Right lobe of liver (tissue), 6 donors: ENCODE data around the gene MACROH2A1. TPM values are rescaled to one million over a fixed set of nuclear protein-coding genes. Genes with fewer than 3 reads are reported as not detected.

Experiments
- ATAC-seq, 4 donors: fragments of 200-7000 bp; cut with Tn5 transposase; one replicate each; pipeline ENCODE4 v1.9.1; 2020; ENCODE audit warnings: mild to moderate bottlenecking in 4 of 4, moderate library complexity in 4 of 4
- DNase-seq, 3 donors: peaks; one replicate each; pipeline ENCODE4 v3.0.0-alpha.2; 2020
- H3K27ac ChIP-seq, 3 donors: fragments of 200-600 bp; one replicate each; pipeline ENCODE4 v1.8.0; 2022
- H3K27me3 ChIP-seq, 2 donors: fragments of 200-600 bp; one replicate each; pipeline ENCODE4 v1.8.0; 2022
- H3K36me3 ChIP-seq, 4 donors: fragments of 200-600 bp; sonication (generic) in 1 of 4; one replicate each; pipeline versions ENCODE4 v1.5.1 to v1.8.0; 2017 to 2022; ENCODE audit warnings: control low read depth in 1 of 4
- H3K4me1 ChIP-seq, 4 donors: fragments of 200-600 bp; sonication (generic) in 1 of 4; one replicate each; pipeline versions ENCODE4 v1.5.1 to v1.8.0; 2017 to 2022; ENCODE audit warnings: control low read depth in 1 of 4
- H3K4me3 ChIP-seq, 3 donors: fragments of 200-600 bp; one replicate each; pipeline ENCODE4 v1.8.0; 2022
- H3K9me3 ChIP-seq, 4 donors: fragments of 200-600 bp; sonication (generic) in 1 of 4; one replicate each; pipeline versions ENCODE4 v1.5.1 to v1.8.0; 2017 to 2022; ENCODE audit warnings: control low read depth in 1 of 4
- POLR2A ChIP-seq: fragments of 450-650 bp; IDR thresholded peaks from one replicate; pipeline ENCODE4 v1.6.1; 2017; ENCODE audit warnings: antibody characterized with exemption, mild to moderate bottlenecking
- WGBS: methylation state at CpG from one replicate; pipeline ENCODE4 v1.1.6; 2018; ENCODE audit warnings: low coverage, low lambda C conversion rate; ENCODE audit not compliant: insufficient coverage; ENCODE audit errors: missing lambda C conversion rate; 5-methylcytosine and 5-hydroxymethylcytosine counted together
- intact Hi-C, 2 donors: fragments of 100-400 bp; cut with DNase I; formaldehyde crosslinking; loops; one replicate each; pipeline versions ENCODE4 v1.11.2 to v1.14.1; 2022
- total RNA-seq, 6 experiments: library from RNA; depleted of rRNA in 2 of 6; stranded (reverse); fragments of >200 nt in 2 of 6; fragmentation: NEBNext Ultra II Directional in 3 of 6; extraction: Animal tissue kit (Norgen Biotek cat#: 25700) in 3 of 6; gene quantifications; one replicate each; pipeline versions ENCODE4 v1.1.0 to v1.2.4, GENCODE V29; 2016 to 2023
- TF ChIP-seq, protein P1 (sequence below), 4 donors: fragments of 200-600 bp in 3 of 4; fragments of 450-650 bp in 1 of 4; IDR thresholded peaks; one replicate each; pipeline versions ENCODE4 v1.5.1 to v1.8.0; 2016 to 2022; ENCODE audit warnings: antibody characterized with exemption in 4 of 4, mild to moderate bottlenecking in 2 of 4
- donor health status: DM: no; HTN: yes; CAD: no.
- donor health status: DM: no; HTN: no; CAD: no.
- donor health status: DM: no; HTN: no; CAD: no.
- donor health status: DM: no; HTN: yes; CAD: no.
- donor health status: DM: no; HTN: yes; CAD: no.

Gene MACROH2A1
- total RNA-seq, 6 experiments from 2014 or later, result 40.0 to 113 (median 51.6) TPM

DNA sequence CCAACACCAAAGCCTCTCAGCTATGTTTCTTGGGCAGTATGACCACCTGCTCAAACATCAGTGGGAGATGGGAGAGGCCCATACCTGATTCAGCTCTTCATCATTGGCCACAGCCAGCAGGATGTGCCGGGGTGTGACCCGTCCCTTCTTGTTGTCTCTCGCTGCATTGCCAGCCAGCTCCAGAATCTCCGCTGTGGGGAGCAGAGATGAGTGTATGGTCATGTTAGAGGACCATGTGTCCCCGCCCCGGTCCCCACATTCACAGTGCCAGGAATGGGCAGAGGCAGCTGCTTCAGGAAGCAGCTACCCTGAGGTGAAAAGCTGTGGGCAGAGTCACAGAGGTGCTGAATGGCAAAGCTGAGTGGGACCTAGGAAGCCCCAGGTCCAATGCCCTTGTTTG is 29.1 kb downstream of the MACROH2A1 start:
- Histone ChIP-seq H3K4me1 (no peaks in the 10 kb centered on the region), H3K4me3 (no peak overlapping the region), H3K36me3 (peaks cover 0 to 32% (median 2%) of the 10 kb centered on the region in 4 donors), H3K9me3 (no peaks in the 10 kb centered on the region), H3K27ac (no peak overlapping the region), H3K27me3 (no peaks in the 10 kb centered on the region)
- ATAC-seq (no peak), DNase-seq (no peak)
- WGBS, result 100% methylated on average over 1 of the region's 6 CpGs
- TF ChIP-seq, protein P1, sequence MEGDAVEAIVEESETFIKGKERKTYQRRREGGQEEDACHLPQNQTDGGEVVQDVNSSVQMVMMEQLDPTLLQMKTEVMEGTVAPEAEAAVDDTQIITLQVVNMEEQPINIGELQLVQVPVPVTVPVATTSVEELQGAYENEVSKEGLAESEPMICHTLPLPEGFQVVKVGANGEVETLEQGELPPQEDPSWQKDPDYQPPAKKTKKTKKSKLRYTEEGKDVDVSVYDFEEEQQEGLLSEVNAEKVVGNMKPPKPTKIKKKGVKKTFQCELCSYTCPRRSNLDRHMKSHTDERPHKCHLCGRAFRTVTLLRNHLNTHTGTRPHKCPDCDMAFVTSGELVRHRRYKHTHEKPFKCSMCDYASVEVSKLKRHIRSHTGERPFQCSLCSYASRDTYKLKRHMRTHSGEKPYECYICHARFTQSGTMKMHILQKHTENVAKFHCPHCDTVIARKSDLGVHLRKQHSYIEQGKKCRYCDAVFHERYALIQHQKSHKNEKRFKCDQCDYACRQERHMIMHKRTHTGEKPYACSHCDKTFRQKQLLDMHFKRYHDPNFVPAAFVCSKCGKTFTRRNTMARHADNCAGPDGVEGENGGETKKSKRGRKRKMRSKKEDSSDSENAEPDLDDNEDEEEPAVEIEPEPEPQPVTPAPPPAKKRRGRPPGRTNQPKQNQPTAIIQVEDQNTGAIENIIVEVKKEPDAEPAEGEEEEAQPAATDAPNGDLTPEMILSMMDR (IDR thresholded peaks at IDR 0.05), result no peak
- no peak for TF ChIP-seq POLR2A
- intact Hi-C loops, result no loop called here

DNA sequence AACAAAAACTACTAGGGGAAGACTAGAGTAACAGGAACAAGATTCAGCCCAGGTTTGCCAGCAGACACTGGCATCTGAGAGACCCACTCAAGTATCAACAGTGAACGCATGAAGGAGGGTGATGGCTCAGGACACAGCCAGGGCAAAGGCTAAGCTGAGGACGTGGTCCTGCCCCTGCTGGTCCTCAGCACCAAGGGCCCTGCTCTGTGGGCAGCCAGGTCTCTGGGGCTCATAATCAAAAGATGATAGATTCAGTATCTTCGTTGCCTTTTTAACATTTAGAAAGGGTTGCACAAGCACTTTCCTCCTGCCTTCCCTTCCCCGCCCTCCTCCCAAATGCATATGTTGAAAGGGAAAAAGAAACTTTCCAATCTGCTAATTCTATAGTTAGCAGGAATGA is 31.5 kb downstream of the MACROH2A1 start:
- TF ChIP-seq, protein P1 (IDR thresholded peaks at IDR 0.05), result no peak
- no peak for TF ChIP-seq POLR2A
- peaks cover 0 to 32% (median 4%) of the 10 kb centered on the region in 4 donors for H3K36me3 ChIP-seq
- 78% methylated on average over 4 of the region's 4 CpGs for WGBS
- no peak overlapping the region for H3K4me3 ChIP-seq
- DNase-seq, result no peak
- H3K27me3 ChIP-seq, result no peaks in the 10 kb centered on the region
- ATAC-seq, result no peak
- no peaks in the 10 kb centered on the region for H3K9me3 ChIP-seq
- intact Hi-C loops, result no loop called here
- H3K4me1 ChIP-seq, result no peaks in the 10 kb centered on the region
- H3K27ac ChIP-seq, result no peak overlapping the region

DNA sequence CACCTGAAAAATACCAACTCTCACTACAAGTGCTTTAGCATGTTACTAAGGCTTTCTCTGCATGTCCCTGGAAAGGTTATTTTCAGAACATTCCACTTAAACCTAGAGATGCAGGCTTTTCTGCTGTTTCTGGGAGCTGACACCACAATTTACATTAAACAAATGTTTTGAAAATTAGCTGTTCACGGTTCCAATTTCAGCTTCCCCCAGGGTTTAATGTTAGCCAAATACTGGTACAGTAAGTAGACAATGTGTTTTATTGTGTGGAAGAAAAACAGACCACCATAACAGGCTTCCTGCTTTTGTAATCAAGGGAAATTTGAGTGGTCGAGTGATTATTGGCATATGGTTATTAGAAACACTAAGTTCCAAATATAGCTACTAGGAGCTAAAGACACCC is 32.0 kb downstream of the MACROH2A1 start:
- DNase-seq (no peak), ATAC-seq (no peak)
- no peak overlapping the region for H3K4me3 ChIP-seq
- WGBS, result 83% methylated on average over 2 of the region's 2 CpGs
- H3K36me3 ChIP-seq, result peaks cover 0 to 32% (median 4%) of the 10 kb centered on the region in 4 donors
- no peaks in the 10 kb centered on the region for H3K27me3 ChIP-seq
- intact Hi-C loops, result no loop called here
- H3K9me3 ChIP-seq, result no peaks in the 10 kb centered on the region
- no peaks in the 10 kb centered on the region for H3K4me1 ChIP-seq
- H3K27ac ChIP-seq, result no peak overlapping the region
- no peak for TF ChIP-seq POLR2A
- TF ChIP-seq, protein P1 (IDR thresholded peaks at IDR 0.05), result no peak

DNA sequence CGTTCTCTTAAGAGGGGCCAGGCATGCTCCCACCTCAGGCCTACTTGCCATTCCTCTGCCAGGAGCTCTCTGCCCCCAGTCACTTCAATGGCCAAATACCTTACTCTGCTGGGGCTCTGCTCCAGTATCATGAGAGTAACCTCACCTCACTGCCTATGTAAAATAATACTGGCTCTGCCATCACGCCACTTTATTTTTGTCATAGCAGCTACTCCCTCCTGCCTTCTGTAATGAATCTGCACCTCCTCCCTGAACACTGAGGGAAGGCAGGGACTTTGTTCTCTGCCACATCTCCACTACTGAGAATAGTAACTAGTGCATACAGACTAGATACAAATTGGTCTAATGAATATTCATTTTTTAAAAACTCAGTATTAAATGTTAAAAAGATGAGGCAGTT is 33.8 kb downstream of the MACROH2A1 start:
- no peaks in the 10 kb centered on the region for H3K4me1 ChIP-seq
- H3K9me3 ChIP-seq, result no peaks in the 10 kb centered on the region
- no peaks in the 10 kb centered on the region for H3K27me3 ChIP-seq
- H3K27ac ChIP-seq, result no peak overlapping the region
- intact Hi-C loops, result no loop called here
- TF ChIP-seq POLR2A, result no peak
- TF ChIP-seq, protein P1 (IDR thresholded peaks at IDR 0.05), result no peak
- H3K36me3 ChIP-seq, result peaks cover 0 to 34% (median 4%) of the 10 kb centered on the region in 4 donors
- ATAC-seq, result no peak
- DNase-seq, result no peak
- no peak overlapping the region for H3K4me3 ChIP-seq
- WGBS, result 90% methylated on average over 2 of the region's 2 CpGs
